ENCODE measurements around the gene RALBP1.

DNA sequence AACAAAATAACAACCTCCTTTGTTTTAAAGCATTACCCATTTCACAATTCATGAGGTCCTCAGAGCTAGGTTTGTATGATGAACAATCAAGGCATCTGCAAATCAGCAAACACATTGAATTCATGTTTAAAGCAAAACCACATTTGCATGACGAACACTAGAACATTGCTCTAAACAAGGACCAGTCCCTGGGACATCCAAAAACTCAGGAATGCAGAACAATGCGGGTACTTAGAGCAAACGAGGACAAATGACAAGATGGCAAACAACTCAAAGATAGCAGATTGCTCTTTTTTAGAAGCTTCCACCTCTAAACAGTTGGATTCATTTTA is 45.7 kb upstream of the RALBP1 start:
- TF ChIP-seq POLR2A (IDR thresholded peaks at IDR 0.05; ENCODE audit: low read depth, low read length), result no peak
- TF ChIP-seq CTCF (conservative IDR thresholded peaks at IDR 0.05; ENCODE audit: low read depth, low read length), result no peak
- no peak for TF ChIP-seq FOS (IDR thresholded peaks at IDR 0.05; ENCODE audit: low read depth, low read length)
- no peak for TF ChIP-seq RAD21 (IDR thresholded peaks at IDR 0.05; ENCODE audit: low read length)
- TF ChIP-seq ELK1 (IDR thresholded peaks at IDR 0.05; ENCODE audit: borderline replicate concordance, low read depth, low read length), result no peak
- TF ChIP-seq MAZ (IDR thresholded peaks at IDR 0.05; ENCODE audit: borderline replicate concordance, low read depth, low read length), result no peak
